NCI-H2107 treated with DMSO at 0.1 percent for 48 hours (cell line): ENCODE measurements around the gene GPC5.

Source experiments
- DNase-seq: peaks from one replicate; lab custom pipeline; 2025; ENCODE audit not compliant: unreplicated experiment; lab: John Stamatoyannopoulos, UW

The GPC5 gene

DNA sequence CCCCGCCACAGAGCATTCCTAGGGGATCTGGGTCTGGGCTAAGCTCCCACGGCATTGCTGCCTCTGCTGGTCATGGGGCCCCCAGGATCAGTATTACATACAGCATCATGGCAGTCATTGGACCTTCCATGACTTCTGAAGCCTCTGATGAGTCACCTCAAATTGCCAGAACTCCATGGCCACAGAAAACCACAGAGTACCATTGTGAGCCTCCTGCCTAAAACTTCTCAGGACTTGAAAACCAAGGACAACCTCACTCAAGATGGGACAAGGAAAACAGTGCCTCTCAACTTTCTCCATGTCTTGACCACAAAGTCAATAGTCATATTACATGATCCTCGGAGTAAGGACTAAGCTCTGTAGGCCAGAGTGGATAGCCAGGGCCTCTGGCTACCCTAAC, 306.0 kb downstream of the GPC5 start:
- no peak for DNase-seq

DNA sequence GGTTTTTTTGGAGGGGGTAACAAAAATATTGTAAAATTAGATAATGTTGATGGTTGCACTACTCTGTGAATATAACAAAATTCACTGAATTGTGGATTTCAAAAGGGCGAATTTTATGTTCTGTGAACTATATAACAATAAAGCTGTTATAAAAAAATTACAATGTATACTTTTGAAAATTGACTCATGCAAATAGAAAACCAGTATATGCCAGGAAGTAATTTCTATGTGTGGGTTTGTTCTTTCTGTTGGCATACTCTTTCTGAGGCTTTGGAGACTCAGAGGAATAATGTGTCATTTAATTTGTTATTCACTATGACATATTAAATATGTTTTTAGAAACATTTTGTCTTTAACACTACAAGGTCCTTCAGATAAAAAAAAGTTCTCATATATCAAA, 310.1 kb downstream of the GPC5 start:
- no peak for DNase-seq

DNA sequence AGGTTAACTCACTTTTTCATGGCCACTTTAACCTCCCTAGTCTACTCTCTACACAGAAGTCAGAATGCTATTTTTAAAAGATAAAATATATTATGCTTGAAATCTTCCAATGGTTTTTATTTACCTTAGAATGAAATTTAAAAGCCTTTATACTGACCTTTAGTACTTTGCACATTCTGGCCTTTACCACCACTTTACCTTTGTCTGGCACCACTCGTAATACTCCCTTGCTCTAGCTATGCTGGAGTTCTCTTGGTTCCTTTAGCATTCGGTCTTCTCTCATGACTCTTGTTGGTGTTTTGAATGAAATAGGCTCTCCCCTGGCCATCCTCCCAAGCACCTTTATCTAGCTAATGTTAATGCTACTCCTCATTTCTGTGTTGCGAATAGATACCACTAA, 310.8 kb downstream of the GPC5 start:
- DNase-seq, result no peak

DNA sequence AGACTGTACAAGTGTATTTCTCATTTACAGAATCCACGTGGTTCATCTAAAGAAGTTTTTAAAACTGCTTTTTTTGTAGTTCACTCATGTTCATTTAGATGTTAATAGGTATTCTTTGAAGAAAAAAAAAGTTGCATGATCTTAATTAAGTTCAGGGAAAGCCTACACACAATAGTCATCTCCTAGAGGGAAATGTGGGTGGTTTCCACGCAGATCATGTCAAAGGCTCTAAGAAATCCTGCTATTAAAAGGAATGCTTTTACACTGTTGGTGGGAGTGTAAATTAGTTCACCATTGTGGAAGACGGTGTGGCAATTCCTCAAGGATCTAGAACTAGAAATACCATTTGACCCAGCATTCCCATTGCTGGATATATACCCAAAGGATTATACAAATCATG, 312.3 kb downstream of the GPC5 start:
- no peak for DNase-seq

DNA sequence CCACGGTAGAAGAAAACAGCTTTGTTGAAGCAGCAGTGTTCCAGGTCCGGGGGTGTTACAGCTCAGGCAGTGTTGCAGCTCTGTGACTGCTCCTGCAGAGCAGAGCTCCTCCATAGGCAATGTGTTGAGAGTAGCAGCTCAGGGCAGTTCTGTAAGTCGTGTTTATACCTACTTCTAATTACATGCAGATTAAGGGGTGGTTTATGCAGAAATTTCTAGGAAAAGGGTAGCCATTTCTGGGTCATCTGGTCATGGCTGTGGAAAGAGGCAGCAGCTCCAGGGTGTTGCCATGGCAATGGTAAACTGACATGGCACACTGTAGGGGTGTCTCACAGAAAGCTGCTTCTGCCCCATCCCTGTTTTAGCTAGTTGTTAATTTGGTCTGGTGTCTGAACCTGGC, 316.4 kb downstream of the GPC5 start:
- no peak for DNase-seq

DNA sequence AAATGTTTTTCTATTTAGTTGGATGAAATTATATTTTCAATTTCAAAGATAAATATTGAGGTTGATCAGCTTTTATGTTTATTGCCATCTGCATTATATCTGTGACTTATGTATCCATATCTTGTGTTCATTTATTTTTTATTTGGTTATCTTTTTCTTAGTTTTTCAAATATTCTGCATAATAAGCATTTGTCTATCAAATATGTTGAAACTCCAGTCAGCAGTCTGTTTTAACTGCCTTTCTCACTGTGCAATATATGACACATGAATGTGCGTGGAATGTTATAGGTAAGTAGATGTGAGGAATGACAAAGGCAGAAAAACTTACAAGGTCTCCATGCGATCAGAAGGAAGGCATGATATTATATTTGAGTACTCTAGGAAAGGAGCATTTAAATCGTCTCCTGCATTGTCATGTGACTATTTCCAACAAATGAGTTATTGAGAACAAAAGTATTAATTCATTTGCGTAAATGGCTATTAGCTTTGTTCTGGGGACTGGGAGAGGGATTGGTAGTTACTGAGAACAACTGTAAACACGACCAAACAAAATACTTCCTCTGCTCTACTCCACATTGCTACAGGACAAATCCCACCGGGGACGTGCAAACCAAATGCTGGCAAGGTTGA, 318.1 kb downstream of the GPC5 start:
- DNase-seq, result no peak

DNA sequence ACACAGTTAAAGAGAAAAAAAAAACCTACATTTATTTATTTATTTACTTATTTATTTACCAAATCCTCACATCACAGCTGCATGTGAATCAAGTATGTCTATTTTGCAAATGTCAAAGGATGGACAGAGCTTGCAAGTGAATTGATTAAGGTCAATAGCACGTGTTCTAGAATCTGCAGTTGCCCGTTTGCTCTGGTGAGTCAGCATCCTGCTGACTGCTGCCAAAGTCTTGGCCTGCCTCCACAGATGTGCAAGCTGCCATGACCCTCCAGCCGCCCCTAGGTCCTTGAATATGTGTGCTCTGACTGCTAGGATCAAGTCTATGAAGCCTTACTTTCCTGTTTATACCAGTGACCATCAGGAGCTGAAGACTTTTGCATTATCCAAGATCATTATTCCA, 320.6 kb downstream of the GPC5 start:
- DNase-seq, result no peak

DNA sequence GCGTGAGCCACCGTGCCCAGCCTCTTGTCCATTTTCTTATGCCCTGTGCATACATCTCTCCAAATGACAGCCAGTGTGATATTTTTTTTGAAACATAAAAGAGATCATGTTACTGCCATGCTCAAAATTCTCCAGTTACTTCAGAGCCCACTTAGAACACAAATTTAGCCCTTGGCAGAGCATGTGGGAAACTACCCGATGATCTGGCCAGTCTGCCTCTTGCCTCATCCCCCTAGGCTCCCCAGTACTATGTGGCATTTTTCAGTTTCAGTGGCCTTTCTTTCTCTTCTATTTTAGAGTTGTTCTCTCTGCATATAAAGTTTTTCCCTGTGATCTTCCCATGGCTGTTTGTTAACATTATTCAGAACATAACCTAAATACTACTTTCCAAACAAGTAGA, 323.0 kb downstream of the GPC5 start:
- no peak for DNase-seq

DNA sequence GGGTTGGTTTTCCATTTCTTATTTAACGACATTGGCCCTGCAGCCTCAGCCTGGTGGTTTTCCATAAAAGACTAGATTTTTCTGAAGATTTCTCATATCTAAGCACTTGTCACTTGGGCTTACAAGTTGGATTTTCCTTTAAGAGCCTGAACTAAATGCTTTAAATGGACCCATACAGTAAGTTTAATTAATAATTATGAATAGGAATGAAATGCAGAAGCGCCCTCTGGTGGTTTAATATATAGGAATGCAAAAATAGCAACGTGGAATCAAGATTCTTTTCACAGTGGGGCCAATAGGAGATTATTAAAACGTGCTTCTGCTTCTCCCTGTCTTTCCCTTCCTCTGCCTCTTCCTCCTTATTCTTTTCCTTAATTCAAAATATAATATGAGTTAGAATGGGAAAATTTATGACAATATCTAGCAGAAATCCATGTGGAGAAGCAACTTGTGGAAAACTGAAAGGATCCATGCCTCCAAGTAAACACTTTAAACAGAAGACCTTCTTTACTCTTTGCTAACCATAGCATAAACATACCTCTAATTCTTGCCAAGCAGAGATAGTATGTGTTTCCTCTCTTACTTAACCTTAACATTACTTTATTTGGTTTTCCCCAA, 324.0 kb downstream of the GPC5 start:
- DNase-seq, result peak; percentile 10

DNA sequence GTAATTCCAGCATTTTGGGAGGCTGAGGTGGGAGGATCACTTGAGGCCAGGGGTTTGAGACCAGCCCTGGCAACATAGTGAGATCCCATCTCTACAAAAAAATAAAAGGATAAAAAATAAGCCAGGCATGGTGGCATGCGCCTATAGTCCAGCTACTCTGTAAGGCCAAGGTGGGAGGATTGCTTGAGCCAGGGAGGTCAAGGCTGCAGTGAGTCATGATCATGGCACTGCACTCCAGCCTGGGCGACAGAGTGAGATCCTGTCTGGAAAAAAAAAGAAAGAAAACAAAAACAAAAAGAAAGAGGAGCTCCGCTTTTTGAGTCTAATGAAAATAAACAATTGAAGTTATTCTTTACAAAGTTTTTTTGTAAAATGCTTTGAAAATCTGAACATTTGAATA, 326.2 kb downstream of the GPC5 start:
- DNase-seq, result no peak

DNA sequence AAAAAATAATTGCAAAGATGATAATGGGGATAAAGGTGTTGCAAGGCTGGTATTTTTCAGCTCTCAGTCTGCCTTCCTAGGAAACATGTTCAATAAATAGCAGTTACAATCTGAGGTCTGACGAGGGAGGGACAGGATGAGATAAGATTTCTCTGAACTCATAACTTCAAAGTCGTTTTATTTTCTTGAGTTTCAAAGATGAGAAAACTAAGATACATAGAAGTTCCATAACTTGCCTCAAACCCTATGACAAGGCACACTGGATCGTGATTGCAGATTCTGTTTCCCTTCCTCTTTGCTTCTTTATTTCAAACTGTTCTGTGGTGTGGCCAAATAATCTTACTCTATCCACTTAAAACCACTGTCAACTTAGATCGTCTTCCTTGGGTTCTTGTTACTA, 327.2 kb downstream of the GPC5 start:
- no peak for DNase-seq

DNA sequence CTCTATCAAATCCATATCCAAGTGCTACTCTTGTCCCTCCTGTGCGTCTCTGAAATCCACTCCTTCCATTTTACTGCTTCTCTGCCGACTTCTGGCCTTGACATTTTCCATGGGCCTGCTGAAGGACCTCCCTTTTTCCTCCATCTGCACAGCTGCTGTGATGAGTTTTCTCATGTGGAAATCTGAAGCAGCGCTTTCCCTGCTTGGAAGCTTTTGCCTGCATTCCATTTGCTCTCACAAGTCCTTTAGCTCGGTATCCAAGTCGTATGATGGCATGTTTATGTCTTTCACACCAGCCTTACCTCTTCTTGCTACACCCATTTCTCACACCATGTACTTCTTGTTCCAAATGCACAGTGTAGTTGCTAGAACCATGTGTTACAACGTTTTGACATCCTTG, 328.2 kb downstream of the GPC5 start:
- no peak for DNase-seq

DNA sequence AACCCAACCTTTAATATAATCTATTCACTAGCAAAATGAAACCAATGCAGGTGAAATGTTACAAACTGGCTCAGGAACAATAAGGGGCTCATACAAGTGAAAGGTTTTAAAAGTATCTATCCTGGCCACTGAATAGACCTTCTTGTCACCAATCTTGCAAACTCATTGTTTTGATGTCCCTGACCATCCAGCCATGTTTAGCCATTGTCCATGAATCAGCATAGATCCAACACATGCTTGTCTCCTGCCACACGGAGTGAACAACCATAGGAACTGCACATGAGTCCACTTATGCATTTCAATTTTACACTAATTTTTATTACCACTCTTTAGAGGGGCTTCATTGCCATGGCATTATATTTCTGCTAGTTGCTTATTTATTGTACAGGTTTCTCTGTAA, 331.4 kb downstream of the GPC5 start:
- no peak for DNase-seq

DNA sequence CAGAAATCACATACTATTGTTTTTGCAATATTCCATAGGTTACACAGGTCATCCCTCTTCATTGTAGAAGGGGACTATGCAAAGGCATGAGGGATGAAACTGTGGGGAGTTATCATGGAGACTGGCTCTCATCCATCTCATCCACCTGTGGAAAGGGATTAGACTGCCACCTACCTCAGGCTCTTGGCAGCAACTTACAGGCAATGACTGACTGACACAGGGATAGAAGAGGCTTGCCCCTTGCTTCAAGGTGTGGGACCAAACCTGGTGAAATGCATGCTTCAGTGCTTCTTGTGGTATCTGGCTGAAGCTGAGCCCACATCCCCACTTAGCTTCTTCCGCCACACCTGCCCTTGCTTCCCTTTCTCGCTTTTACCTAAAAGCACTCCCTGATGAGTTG, 341.3 kb downstream of the GPC5 start:
- no peak for DNase-seq

DNA sequence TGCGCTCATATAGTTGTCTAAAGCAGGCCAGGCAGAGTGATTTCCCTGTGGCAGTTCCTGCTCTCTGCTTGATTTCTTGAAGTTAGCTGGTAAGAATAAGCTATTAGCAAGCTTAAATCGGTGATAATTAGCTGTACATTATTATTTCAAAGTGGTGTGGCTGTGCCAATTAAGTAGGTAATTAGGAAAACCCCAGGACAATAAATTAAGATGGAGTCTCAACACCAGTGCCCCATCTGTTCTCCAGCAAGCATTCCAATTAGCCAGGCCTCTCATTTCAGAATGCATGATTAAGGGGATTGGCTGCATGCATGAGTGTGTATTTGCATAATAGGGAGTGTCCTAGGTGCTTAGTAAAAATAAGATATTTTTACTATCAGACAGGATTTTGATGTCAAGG, 342.3 kb downstream of the GPC5 start:
- DNase-seq, result no peak

DNA sequence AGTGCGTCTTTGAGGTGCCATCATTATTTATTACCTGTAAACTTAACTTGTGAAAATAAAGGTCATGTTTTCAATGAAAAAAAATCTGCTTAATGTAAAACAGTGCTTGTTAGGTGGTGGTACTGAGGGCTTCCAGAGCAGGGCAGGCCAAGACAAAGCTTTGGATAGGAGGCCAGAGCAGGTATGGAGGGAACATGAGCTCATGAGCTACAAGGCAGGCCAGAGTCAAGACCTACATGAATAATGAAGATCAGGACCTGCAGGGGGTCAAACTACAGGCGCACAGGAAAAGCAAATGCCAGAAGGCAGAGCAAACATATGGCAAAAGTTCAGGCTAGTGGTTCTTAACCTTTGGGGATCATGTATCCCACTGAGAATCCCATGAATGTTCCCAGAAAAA, 343.5 kb downstream of the GPC5 start:
- DNase-seq, result no peak

DNA sequence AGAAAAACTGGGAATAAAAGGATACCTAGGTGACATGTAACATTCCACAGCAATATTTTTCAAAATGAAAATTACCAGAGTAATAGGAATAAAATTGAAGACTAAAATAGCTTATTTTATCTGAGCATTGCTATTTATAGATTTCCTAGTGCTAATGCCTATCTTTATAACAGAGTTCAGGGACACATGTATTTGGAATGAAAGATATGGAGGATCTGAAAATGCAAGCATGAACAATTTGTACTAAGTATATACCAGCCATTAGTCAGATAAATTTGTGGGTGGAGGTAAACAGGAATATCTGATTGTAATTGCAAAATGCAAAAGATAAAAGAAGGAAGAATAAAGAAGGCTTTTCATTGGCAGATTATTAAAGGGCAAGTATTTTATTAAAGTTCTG, 345.9 kb downstream of the GPC5 start:
- no peak for DNase-seq

DNA sequence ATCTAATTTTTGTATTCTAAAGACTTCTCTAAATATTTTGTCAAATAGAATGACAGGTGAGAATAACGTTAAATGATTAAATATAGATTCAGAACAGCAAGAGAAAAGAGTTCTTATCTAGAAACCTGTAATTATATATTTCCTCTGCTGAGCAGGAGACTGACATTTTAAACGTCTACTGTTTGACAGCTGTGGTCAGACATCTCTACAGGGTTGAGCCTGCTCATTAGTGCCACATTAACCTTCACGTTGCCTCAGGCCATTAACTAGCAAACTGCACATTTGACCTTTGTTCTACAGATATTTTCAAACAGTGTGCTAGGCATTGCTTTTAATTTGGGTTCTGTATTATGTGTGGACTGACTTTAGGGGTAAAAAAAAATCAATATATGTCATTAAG, 347.5 kb downstream of the GPC5 start:
- no peak for DNase-seq

DNA sequence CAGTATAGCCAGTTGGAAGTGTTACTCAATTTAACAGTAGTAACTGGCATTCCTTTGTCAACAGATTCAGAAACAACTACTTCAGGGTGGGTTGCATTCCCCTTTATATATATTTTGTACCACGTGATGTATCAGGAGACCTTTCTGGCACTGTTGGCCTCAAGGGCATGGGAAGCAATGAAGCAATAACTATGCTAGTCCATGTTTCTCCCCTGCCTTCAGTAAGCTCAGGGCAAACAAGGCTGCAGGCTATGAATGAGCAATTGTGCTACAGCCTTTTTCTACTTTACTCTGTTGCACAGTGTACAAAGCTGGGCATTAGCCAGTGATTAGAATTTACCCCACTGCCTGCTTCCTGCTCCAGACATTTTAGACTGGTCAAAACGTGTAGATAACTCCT, 348.8 kb downstream of the GPC5 start:
- DNase-seq, result no peak

DNA sequence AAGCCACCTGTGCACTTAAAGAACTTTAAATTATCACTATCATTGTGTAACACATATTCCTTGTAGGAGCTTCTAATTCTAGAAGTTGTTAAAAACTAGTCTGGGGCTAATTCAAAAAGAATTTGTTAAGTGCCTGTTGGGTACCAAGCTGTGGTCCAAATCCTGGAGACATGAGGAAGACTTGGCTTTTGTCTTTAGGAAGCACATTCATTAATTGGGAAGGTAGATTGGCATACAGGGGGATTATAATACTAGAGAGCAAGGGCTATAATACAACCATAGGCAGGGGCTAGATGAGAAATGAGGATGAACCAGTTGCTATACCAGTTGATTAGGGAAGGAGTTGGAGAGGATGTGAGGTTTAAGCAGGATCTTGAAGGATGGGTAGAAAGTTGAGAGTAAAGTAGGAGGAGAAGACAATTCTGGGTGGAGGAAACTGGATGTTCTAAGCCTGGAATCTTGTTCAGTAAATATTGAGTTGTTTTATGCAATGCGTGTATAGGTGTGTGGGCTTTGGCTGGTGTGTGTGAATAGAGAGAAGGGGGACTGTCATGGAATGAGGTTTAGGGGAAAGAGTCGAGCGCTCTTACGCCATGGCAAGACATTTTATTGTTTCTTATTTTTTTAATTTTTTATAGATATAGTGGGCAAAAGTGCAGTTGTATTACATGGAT, 350.1 kb downstream of the GPC5 start:
- DNase-seq, result no peak

DNA sequence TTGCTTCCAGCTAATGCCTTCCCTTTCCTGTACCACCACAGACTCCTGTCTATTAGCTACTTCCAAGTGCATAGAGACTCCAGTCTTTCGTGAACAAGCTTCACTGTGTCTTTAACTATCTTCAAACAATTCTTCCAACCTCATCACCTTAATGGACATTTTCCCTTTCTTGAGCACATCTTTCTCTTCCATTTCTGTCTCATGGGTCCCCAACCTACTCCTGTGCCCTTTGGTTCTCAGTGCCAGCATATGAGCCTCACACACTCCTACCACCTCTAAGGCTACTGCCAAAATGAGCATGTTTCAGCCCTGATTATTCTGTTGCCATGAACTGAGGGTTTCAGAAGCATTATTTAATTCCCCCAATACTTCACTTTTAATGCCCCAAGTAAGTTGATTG, 360.3 kb downstream of the GPC5 start:
- DNase-seq, result no peak

DNA sequence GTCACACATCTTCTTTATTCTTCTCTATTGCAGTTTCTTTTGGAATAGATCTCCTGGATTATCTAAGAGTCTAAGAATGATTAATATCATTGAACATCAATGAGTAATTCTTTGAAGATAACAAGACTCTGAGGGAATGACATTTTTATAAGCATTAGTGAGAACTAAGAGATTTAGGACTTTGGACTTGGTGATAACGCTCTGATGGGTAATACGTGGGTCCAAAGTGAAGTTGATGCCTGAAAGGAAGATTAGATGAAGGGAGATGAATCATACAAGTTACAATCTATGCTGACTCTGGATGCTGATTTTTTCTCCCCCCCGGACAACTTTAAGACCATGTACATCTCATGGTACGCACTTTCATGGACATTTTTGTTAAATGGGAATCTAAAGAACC, 364.5 kb downstream of the GPC5 start:
- DNase-seq, result no peak

DNA sequence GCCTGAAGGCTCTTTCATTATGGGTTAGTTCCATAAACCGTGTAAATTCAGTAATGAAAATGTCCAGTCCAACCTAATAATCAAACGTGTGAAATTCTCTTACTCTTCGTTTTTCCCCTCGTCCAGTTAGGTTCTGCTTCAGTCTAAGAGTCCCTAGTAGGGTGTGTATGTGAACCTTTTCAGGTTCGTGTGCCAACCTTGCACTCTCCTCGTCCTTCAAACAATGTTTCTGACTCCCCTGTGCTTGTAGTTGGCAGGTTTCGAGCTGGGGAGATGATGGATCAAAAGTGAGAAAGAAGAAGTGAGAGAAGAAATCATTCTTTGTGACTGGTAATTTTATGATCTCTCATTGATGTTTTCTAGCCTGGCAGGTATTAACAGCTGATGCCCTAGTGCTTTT, 366.1 kb downstream of the GPC5 start:
- DNase-seq, result no peak
